A549 (cell line): ENCODE measurements around the gene ATF5. TPM values are rescaled to one million over a fixed set of nuclear protein-coding genes. Genes with fewer than 3 reads are reported as not detected.
A peak's percentile ranks its signal among the peaks of the same experiment; 100 is the strongest.

Experiments used
- ATAC-seq, 2 experiments: fragments of 200-7000 bp in 1 of 2; fragments of >200 bp in 1 of 2; cut with Nextera tagmentation in 1 of 2; cut with Tn5 transposase in 1 of 2; 3 replicates each; pipeline versions ENCODE4 v1.8.0 to v1.9.1; 2018 to 2020; ENCODE audit warnings: mild to moderate bottlenecking in 1 of 2, moderate library complexity in 1 of 2
- CTCF ChIA-PET: fragments of 300-600 bp; sonication (Branson Sonifier 250); formaldehyde crosslinking; extraction: SDS; loops from one replicate; lab custom pipeline; 2021; ENCODE audit warnings: antibody characterized with exemption, inconsistent platforms; lab: Yijun Ruan, JAX
- POLR2A ChIA-PET: fragments of 350-600 bp; formaldehyde crosslinking; extraction: SDS; loops from one replicate; lab custom pipeline; 2021; ENCODE audit warnings: antibody characterized with exemption, inconsistent platforms; lab: Yijun Ruan, JAX
- DNase-seq, 2 experiments: peaks; one replicate each; pipeline versions ENCODE4 v3.0.0 to v3.0.0-alpha.2; 2011 to 2016; ENCODE audit warnings: low read depth in 1 of 2, low spot score in 1 of 2
- FAIRE-seq: peaks from 2 replicates; lab custom pipeline; 2011; peaks lifted over from hg19 to GRCh38; lab: Jason Lieb, UNC
- H3K27ac ChIP-seq, 2 experiments: fragments of >200 bp; sonication (Bioruptor Twin); formaldehyde crosslinking; 3 replicates each; pipeline ENCODE4 v1.5.1; 2016 to 2017
- H3K4me1 ChIP-seq: fragments of >200 bp; sonication (Bioruptor Twin); formaldehyde crosslinking; 3 replicates; pipeline ENCODE4 v1.6.1; 2016
- H3K4me2 ChIP-seq: fragments of >200 bp; sonication (Bioruptor Twin); formaldehyde crosslinking; 3 replicates; pipeline ENCODE4 v1.6.1; 2016
- H3K4me3 ChIP-seq: fragments of >200 bp; sonication (Bioruptor Twin); formaldehyde crosslinking; 3 replicates; pipeline ENCODE4 v1.5.1; 2016
- H3K9me3 ChIP-seq: fragments of >200 bp; sonication (Bioruptor Twin); formaldehyde crosslinking; 3 replicates; pipeline ENCODE4 v1.6.1; 2016
- BCL3 ChIP-seq: fragments of >200 bp; sonication (Bioruptor Twin); formaldehyde crosslinking; IDR thresholded peaks from 3 replicates; pipeline ENCODE4 v1.6.1; 2016
- CHD2 ChIP-seq: fragments of 150-350 bp; IDR thresholded peaks from 2 replicates; pipeline ENCODE4 v1.6.1; 2014; ENCODE audit warnings: low read length; ENCODE audit not compliant: partially characterized antibody
- EHF ChIP-seq: fragments of 250-450 bp; sonication (Bioruptor Pico); IDR thresholded peaks from 2 replicates; pipeline ENCODE4 v1.5.0; 2020; ENCODE audit warnings: mild to moderate bottlenecking
- EHMT2 ChIP-seq: fragments of 200-600 bp; sonication (generic); IDR thresholded peaks from 2 replicates; pipeline ENCODE4 v1.6.1; 2016; ENCODE audit warnings: antibody characterized with exemption, low read depth, mild to moderate bottlenecking, moderate library complexity
- ELK1 ChIP-seq: fragments of 150-350 bp; IDR thresholded peaks from 2 replicates; pipeline ENCODE4 v1.6.1; 2014; ENCODE audit warnings: low read depth, mild to moderate bottlenecking, low read length
- EP300 ChIP-seq, 2 experiments: fragments of >200 bp; sonication (Bioruptor Twin); formaldehyde crosslinking; IDR thresholded peaks; 2 replicates in 1 of 2; 3 replicates in 1 of 2; pipeline ENCODE4 v1.6.1; 2016 to 2017
- FOSL2 ChIP-seq, 2 experiments: fragments of 450-650 bp in 1 of 2; fragments of >200 bp in 1 of 2; sonication (Bioruptor Twin) in 1 of 2; formaldehyde crosslinking; IDR thresholded peaks; 2 replicates each; pipeline versions ENCODE4 v1.5.0 to v1.6.1; 2016 to 2020; ENCODE audit warnings: mild to moderate bottlenecking in 1 of 2, moderate library complexity in 1 of 2
- FOXS1 ChIP-seq: fragments of 250-450 bp; sonication (Bioruptor Pico); IDR thresholded peaks from 2 replicates; pipeline ENCODE4 v1.5.0; 2020; ENCODE audit warnings: mild to moderate bottlenecking, moderate library complexity
- HES2 ChIP-seq: fragments of >200 bp; sonication (Bioruptor Twin); formaldehyde crosslinking; IDR thresholded peaks from 2 replicates; pipeline ENCODE4 v1.6.1; 2016
- HOXA7 ChIP-seq: fragments of 250-450 bp; sonication (Bioruptor Pico); IDR thresholded peaks from 2 replicates; pipeline ENCODE4 v1.5.0; 2020; ENCODE audit warnings: mild to moderate bottlenecking, moderate library complexity
- HOXB13 ChIP-seq: fragments of 250-450 bp; sonication (Bioruptor Pico); IDR thresholded peaks from 2 replicates; pipeline ENCODE4 v1.5.0; 2020; ENCODE audit warnings: low read depth, mild to moderate bottlenecking, moderate library complexity
- JUN ChIP-seq, 2 experiments: fragments of >200 bp; sonication (Bioruptor Twin); formaldehyde crosslinking; IDR thresholded peaks; 2 replicates in 1 of 2; 3 replicates in 1 of 2; pipeline ENCODE4 v1.6.1; 2016 to 2017
- KDM1A ChIP-seq: fragments of 200-600 bp; sonication (generic); IDR thresholded peaks from 2 replicates; pipeline ENCODE4 v1.6.1; 2016; ENCODE audit warnings: low read depth, mild to moderate bottlenecking
- KDM5A ChIP-seq: fragments of 200-600 bp; sonication (generic); IDR thresholded peaks from 2 replicates; pipeline ENCODE4 v1.6.1; 2016; ENCODE audit warnings: antibody characterized with exemption, mild to moderate bottlenecking
- MAFK ChIP-seq: fragments of 450-650 bp; IDR thresholded peaks from 2 replicates; pipeline ENCODE4 v1.6.1; 2014; ENCODE audit not compliant: partially characterized antibody
- MAX ChIP-seq: IDR thresholded peaks from 2 replicates; pipeline ENCODE4 v1.6.1; 2012
- MAZ ChIP-seq: fragments of 150-350 bp; IDR thresholded peaks from 2 replicates; pipeline ENCODE4 v1.6.1; 2014; ENCODE audit warnings: antibody characterized with exemption, low read depth, low read length, borderline replicate concordance
- MYC ChIP-seq: IDR thresholded peaks from 2 replicates; pipeline ENCODE4 v1.6.1; 2012; ENCODE audit warnings: mild to moderate bottlenecking, inconsistent platforms, low read length, improper control_type of control experiment, borderline replicate concordance
- NFE2L2 ChIP-seq: fragments of 150-350 bp; conservative IDR thresholded peaks from 2 replicates; pipeline ENCODE4 v1.6.1; 2014; ENCODE audit warnings: low read length
- NPAS2 ChIP-seq: fragments of 250-450 bp; sonication (Bioruptor Pico); IDR thresholded peaks from 2 replicates; pipeline ENCODE4 v1.8.0; 2022; ENCODE audit warnings: mild to moderate bottlenecking, moderate library complexity, borderline replicate concordance
- PBX3 ChIP-seq: IDR thresholded peaks from 2 replicates; pipeline ENCODE4 v1.6.1; 2012
- PHF8 ChIP-seq: fragments of 200-600 bp; sonication (generic); IDR thresholded peaks from 2 replicates; pipeline ENCODE4 v1.6.1; 2016; ENCODE audit warnings: low read depth, mild to moderate bottlenecking, antibody characterized with exemption, moderate library complexity, borderline replicate concordance
- POLR2AphosphoS2 ChIP-seq: conservative IDR thresholded peaks from 2 replicates; pipeline ENCODE4 v1.6.1; 2012; ENCODE audit warnings: low read length, improper control_type of control experiment, inconsistent platforms
- RARB ChIP-seq: fragments of 250-450 bp; sonication (Bioruptor Pico); IDR thresholded peaks from 2 replicates; pipeline ENCODE4 v1.8.0; 2021; ENCODE audit warnings: mild to moderate bottlenecking, moderate library complexity
- RCOR1 ChIP-seq: fragments of 150-350 bp; IDR thresholded peaks from 2 replicates; pipeline ENCODE4 v1.6.1; 2014; ENCODE audit warnings: antibody characterized with exemption, low read length, low read depth
- RNF2 ChIP-seq: fragments of 200-600 bp; sonication (generic); IDR thresholded peaks from 2 replicates; pipeline ENCODE4 v1.6.1; 2016; ENCODE audit warnings: low read depth, mild to moderate bottlenecking, antibody characterized with exemption, moderate library complexity, borderline replicate concordance
- SMC3 ChIP-seq: fragments of >200 bp; sonication (Bioruptor Twin); formaldehyde crosslinking; IDR thresholded peaks from 3 replicates; pipeline ENCODE4 v1.6.1; 2018; ENCODE audit warnings: inconsistent platforms
- TP53 ChIP-seq: fragments of 250-450 bp; sonication (Bioruptor Pico); IDR thresholded peaks from 2 replicates; pipeline ENCODE4 v1.5.0; 2021; ENCODE audit warnings: mild to moderate bottlenecking, moderate library complexity
- ZFP36 ChIP-seq: fragments of 450-650 bp; IDR thresholded peaks from 2 replicates; pipeline ENCODE4 v1.6.1; 2014; ENCODE audit warnings: borderline replicate concordance; ENCODE audit not compliant: partially characterized antibody
- ZSCAN20 ChIP-seq: fragments of 250-450 bp; sonication (Bioruptor Pico); IDR thresholded peaks from 2 replicates; pipeline ENCODE4 v1.8.0; 2022; ENCODE audit warnings: mild to moderate bottlenecking, moderate library complexity
- WGBS: methylation state at CpG from one replicate; pipeline ENCODE4 v1.1.6; 2017; ENCODE audit errors: missing lambda C conversion rate; 5-methylcytosine and 5-hydroxymethylcytosine counted together
- polyA plus RNA-seq, 4 experiments: library from polyadenylated mRNA; depleted of rRNA in 3 of 4; stranded (reverse); fragments of >200 nt; fragmentation: RNase III in 1 of 4; extraction: RNeasy Plus Mini Kit Qiagen cat#74134 plus additional on column Dnase treatment in 1 of 4; gene quantifications; 2 replicates in 3 of 4; 3 replicates in 1 of 4; pipeline ENCODE4 v1.2.3, GENCODE V29; 2011 to 2017

ATF5 gene
- polyA plus RNA-seq, 2 of the 4 experiments (the other 2 are of a cell fraction): 12.9 to 42.8 TPM

GRCh38 chr19:49929611-49930482 is 842 bp downstream of the ATF5 start (continued):
- TF ChIP-seq KDM1A (no peak), BCL3 (peak; percentile 77; the same call in 1 of the 3 replicates), RARB (CRISPR knock-in tag) (0 out of 2 replicates have a peak, but pooled peaks have one; percentile 36), MYC (peak; percentile 88; the same call in 1 of the 2 replicates), JUN (IDR thresholded peaks at IDR 0.05) (peak in 1 of 2 experiments; percentile 69; a peak in 2 of 5 replicates), PHF8 (peak; percentile 61; the same call in 1 of the 2 replicates), MAFK (no peak), FOXS1 (no peak), HOXA7 (0 out of 2 replicates have a peak, but pooled peaks have one; percentile 45), FOSL2 (IDR thresholded peaks at IDR 0.05) (no peak), FOSL2 (CRISPR knock-in tag; IDR thresholded peaks at IDR 0.05) (peak; percentile 13; the same call in 1 of the 2 replicates), EHF (CRISPR knock-in tag) (no peak), MAZ (no peak), PBX3 (peak; percentile 95)

GRCh38 chr19:49930483-49931011 is 1.5 kb downstream of the ATF5 start:
- Histone ChIP-seq H3K4me2 (peak overlapping the region; percentile 82), H3K27ac (peak overlapping the region; percentile 95 to 96; a peak in 5 of 6 replicates)
- no peak for TF ChIP-seq EHMT2
- no peak for TF ChIP-seq RCOR1
- no peak for TF ChIP-seq TP53
- TF ChIP-seq ELK1: no peak
- TF ChIP-seq EP300 (IDR thresholded peaks at IDR 0.05): no peak
- no peak for TF ChIP-seq RNF2
- no peak for TF ChIP-seq POLR2AphosphoS2
- TF ChIP-seq SMC3: no peak
- no peak for TF ChIP-seq ZSCAN20 (CRISPR knock-in tag)
- TF ChIP-seq ZFP36: no peak
- no peak for TF ChIP-seq NPAS2 (CRISPR knock-in tag)
- TF ChIP-seq FOXS1: no peak
- no peak for TF ChIP-seq HES2
- no peak for TF ChIP-seq HOXB13 (CRISPR knock-in tag)
- no peak for TF ChIP-seq MAX
- TF ChIP-seq NFE2L2: no peak
- TF ChIP-seq CHD2: no peak
- TF ChIP-seq KDM5A: no peak
- TF ChIP-seq, all 56 proteins: peak for 0
- ATAC-seq: no peak
- POLR2A ChIA-PET: interaction anchor here (0.6 to 2.6 kb wide), 16 partner anchors 12 to 399 kb away, joined by 3 to 30 read pairs (median 6); partner anchors contain the start of genes AKT1S1, AP2A1, FUZ and KCNC3
- H3K4me3 ChIP-seq: peak overlapping the region; percentile 70
- CTCF ChIA-PET: interaction anchor here (1.0 to 1.3 kb wide), 3 partner anchors 8 to 205 kb away, joined by 3 to 6 read pairs (median 5); no protein-coding TSS in a partner anchor
- DNase-seq: peak in 1 of 2 experiments; percentile 50
- WGBS: 70% methylated on average over 13 of the region's 15 CpGs
- no peaks in the 10 kb centered on the region for H3K9me3 ChIP-seq
- H3K4me1 ChIP-seq: peaks cover 16% of the 10 kb centered on the region
- FAIRE-seq: no peak
